Right atrium auricular region (tissue), 2 donors: ENCODE measurements around the gene NHS. TPM values are rescaled to one million over a fixed set of nuclear protein-coding genes. Genes with fewer than 3 reads are reported as not detected.

Experiments used
- DNase-seq: peaks from one replicate; pipeline ENCODE4 v3.0.0-alpha.2; 2019; ENCODE audit warnings: low spot score
- H3K27ac ChIP-seq, 2 donors: fragments of 200-600 bp; sonication (generic); 1 replicate in 1 of 2; 2 replicates in 1 of 2; pipeline ENCODE4 v1.5.1; 2016 to 2019
- H3K27me3 ChIP-seq, 2 donors: fragments of 200-600 bp; sonication (generic); one replicate each; pipeline versions ENCODE4 v1.5.1 to v1.6.0; 2017 to 2019
- H3K36me3 ChIP-seq: fragments of 200-600 bp; sonication (generic); one replicate; pipeline ENCODE4 v1.5.1; 2016
- H3K4me1 ChIP-seq, 2 donors: fragments of 200-600 bp; sonication (generic); one replicate each; pipeline versions ENCODE4 v1.5.1 to v1.6.0; 2017 to 2019
- H3K4me3 ChIP-seq, 2 donors: fragments of 200-600 bp; sonication (generic); 1 replicate in 1 of 2; 2 replicates in 1 of 2; pipeline ENCODE4 v1.5.1; 2017 to 2019; ENCODE audit warnings: mild to moderate bottlenecking in 1 of 2, moderate library complexity in 1 of 2
- H3K9me3 ChIP-seq, 2 donors: fragments of 200-600 bp; sonication (generic); one replicate each; pipeline ENCODE4 v1.5.1; 2019
- total RNA-seq, 2 donors: library from RNA; depleted of rRNA; stranded (reverse); fragments of >200 nt; gene quantifications; one replicate each; pipeline ENCODE4 v1.1.0, GENCODE V29; 2016
- TF ChIP-seq, protein P1 (sequence below), 2 donors: fragments of 200-600 bp; sonication (generic); IDR thresholded peaks; one replicate each; pipeline ENCODE4 v1.5.1; 2019; ENCODE audit warnings: antibody characterized with exemption in 2 of 2

The NHS gene
- total RNA-seq, 2 donors from 2014 or later: 0.59 to 2.0 TPM

DNA sequence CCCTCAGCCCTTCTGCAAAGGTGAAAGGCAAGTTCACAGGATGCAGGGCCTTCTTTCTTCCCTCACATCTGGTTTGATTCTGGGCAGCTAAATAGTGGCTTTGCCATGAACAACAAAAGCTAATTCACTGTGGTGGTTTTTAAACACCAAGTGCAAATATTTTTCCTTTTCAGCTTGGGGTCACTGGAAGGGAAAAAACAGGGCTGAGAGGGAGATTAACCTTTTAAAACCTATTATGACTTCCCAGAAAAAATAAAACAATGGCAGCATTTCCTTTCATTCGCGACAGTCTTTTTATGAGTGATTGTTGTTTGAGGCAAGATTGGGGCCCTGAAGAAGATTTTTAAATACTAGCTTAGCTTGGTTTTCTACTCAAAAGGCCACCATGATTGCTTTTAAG lies 258.5 kb downstream of the NHS start:
- Histone ChIP-seq H3K4me3 (no peak overlapping the region), H3K4me1 (no peaks in the 10 kb centered on the region), H3K9me3 (no peaks in the 10 kb centered on the region), H3K27me3 (no peaks in the 10 kb centered on the region), H3K27ac (no peak overlapping the region), H3K36me3 (no peaks in the 10 kb centered on the region)
- DNase-seq: no peak
- TF ChIP-seq, protein P1, sequence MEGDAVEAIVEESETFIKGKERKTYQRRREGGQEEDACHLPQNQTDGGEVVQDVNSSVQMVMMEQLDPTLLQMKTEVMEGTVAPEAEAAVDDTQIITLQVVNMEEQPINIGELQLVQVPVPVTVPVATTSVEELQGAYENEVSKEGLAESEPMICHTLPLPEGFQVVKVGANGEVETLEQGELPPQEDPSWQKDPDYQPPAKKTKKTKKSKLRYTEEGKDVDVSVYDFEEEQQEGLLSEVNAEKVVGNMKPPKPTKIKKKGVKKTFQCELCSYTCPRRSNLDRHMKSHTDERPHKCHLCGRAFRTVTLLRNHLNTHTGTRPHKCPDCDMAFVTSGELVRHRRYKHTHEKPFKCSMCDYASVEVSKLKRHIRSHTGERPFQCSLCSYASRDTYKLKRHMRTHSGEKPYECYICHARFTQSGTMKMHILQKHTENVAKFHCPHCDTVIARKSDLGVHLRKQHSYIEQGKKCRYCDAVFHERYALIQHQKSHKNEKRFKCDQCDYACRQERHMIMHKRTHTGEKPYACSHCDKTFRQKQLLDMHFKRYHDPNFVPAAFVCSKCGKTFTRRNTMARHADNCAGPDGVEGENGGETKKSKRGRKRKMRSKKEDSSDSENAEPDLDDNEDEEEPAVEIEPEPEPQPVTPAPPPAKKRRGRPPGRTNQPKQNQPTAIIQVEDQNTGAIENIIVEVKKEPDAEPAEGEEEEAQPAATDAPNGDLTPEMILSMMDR (IDR thresholded peaks at IDR 0.05): no peak

DNA sequence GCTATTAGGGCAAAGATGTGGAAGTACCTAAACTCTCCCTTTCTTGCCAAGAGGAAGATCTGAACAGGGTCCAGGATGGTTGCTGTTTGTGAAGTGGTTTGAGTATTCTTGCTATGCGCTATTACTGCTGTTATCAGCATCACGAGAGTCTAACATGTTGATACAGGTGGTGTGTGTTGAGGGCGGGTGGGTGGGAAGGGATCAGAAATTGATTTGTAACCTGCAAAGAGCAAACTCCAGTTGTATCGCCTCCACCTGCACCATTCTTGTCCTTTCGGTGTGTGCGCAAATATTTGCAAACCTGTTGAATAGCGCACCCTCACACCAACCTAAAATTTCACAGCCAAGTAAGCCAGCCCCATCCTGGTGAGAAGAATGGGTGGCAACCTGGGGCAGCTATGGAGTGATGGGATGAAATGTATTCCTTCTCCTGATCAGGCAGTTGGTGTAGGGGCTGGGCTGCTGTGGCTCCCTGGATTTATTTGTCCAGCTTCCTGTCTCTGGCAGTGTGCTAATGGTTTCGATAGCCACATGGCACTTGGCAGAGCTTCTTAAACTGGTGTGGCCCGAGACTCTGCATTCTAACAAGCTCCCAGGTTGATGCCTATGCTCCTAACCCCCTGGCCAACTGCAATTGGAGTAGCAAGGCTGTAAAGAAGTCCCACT lies 259.7 kb downstream of the NHS start:
- DNase-seq: no peak
- H3K27ac ChIP-seq: no peak overlapping the region
- TF ChIP-seq, protein P1 (IDR thresholded peaks at IDR 0.05): no peak

DNA sequence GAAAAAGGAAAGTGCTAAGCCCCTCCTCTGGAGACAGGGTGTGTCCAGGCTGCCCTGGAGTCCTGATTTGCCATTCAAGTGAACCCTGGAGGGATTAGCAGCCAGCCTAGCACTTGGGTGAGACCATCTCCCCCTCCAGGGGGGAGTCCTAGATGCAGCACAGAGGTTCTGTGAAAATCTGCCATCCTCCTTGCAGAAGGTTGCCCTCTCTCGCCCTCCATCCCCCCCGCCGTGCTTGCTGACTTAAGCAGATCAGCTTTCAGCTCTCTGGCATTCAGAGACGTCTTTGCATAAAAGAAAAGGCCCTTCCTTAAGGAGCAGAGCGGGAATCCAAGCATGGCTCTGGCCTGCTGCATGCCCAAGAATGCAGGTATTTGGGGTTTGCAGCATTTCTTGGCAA lies 260.2 kb downstream of the NHS start:
- no peaks in the 10 kb centered on the region for H3K4me1 ChIP-seq
- DNase-seq: no peak
- no peaks in the 10 kb centered on the region for H3K36me3 ChIP-seq
- no peak overlapping the region for H3K4me3 ChIP-seq
- no peaks in the 10 kb centered on the region for H3K27me3 ChIP-seq
- H3K9me3 ChIP-seq: peaks cover 0 to 7% of the 10 kb centered on the region in 2 donors
- H3K27ac ChIP-seq: no peak overlapping the region
- TF ChIP-seq, protein P1 (IDR thresholded peaks at IDR 0.05): no peak

More for the DNA sequence above, 259.7 kb downstream of the NHS start:
- H3K9me3 ChIP-seq: peaks cover 0 to 7% of the 10 kb centered on the region in 2 donors
- H3K27me3 ChIP-seq: no peaks in the 10 kb centered on the region
- H3K36me3 ChIP-seq: no peaks in the 10 kb centered on the region
- H3K4me3 ChIP-seq: no peak overlapping the region
- H3K4me1 ChIP-seq: no peaks in the 10 kb centered on the region

DNA sequence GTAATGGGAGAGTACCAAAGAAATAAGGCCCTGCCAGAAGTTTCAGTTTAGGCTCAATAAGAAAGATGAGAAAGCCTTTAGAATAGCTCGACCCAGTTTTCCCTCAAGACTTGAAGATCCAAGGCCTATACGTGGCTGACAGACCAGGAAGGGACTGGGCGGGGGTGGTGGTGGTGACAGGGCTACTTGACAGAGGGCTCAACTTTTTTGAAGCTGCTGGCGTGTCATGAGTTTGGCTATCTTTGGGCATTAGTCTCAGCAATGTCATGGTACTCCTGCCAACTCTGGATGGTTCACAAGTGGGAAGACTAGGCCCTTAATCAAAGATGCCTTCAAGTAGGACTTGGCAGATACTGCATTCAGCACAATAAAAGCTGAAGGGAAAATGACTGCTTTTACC lies 262.2 kb downstream of the NHS start:
- H3K27me3 ChIP-seq: no peaks in the 10 kb centered on the region

DNA sequence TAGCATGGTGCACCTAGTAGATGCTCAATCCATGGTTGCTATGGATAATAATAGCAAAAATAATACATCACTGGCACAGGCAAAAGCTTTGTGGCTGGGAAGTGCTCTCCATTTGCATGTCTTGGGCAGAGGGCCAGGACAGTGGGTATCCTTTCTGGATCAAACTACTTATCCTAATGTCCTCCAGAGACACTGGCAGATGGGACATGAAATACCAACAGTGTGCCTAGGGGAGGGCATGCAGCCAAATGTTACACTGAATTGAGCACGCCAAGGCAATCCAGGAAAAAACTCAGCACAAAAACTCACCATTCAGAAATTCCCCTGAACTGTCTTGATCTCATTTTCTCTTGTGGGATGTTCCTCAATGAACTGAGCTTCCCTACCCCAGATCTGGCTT lies 263.7 kb downstream of the NHS start:
- Histone ChIP-seq H3K36me3 (no peaks in the 10 kb centered on the region), H3K9me3 (peaks cover 0 to 7% of the 10 kb centered on the region in 2 donors), H3K27me3 (no peaks in the 10 kb centered on the region), H3K4me3 (no peak overlapping the region), H3K4me1 (no peaks in the 10 kb centered on the region), H3K27ac (no peak overlapping the region)
- DNase-seq: no peak
- TF ChIP-seq, protein P1 (IDR thresholded peaks at IDR 0.05): no peak

More for the DNA sequence above, 262.2 kb downstream of the NHS start:
- no peaks in the 10 kb centered on the region for H3K36me3 ChIP-seq
- H3K27ac ChIP-seq: no peak overlapping the region
- DNase-seq: no peak
- H3K4me1 ChIP-seq: no peaks in the 10 kb centered on the region
- no peak overlapping the region for H3K4me3 ChIP-seq
- peaks cover 0 to 7% of the 10 kb centered on the region in 2 donors for H3K9me3 ChIP-seq
- TF ChIP-seq, protein P1 (IDR thresholded peaks at IDR 0.05): no peak

DNA sequence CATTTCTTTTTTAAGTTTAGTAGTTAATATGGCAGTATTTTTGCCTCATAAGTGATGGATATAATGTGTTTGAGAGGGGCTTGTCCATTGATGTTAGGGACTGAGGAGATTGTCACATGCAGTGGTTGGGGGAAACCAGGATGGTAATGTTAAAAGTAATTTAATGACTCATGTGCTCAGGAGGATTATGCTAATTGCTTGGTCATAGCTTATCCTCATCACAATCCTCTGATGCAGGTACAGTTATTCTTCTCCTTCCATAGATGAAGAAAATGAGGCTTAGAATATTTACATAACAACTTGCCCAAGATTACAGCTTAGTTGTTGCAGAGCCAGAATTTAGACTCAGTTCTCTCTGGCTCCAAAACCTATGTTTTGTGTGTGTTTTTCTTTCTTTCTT lies 267.9 kb downstream of the NHS start:
- Histone ChIP-seq H3K4me1 (no peaks in the 10 kb centered on the region), H3K36me3 (no peaks in the 10 kb centered on the region), H3K27ac (no peak overlapping the region), H3K27me3 (no peaks in the 10 kb centered on the region), H3K4me3 (no peak overlapping the region), H3K9me3 (peaks cover 0 to 7% of the 10 kb centered on the region in 2 donors)
- no peak for DNase-seq
- TF ChIP-seq, protein P1 (IDR thresholded peaks at IDR 0.05): no peak
